HepG2 (cell line): Measurements from ENCODE around the gene TADA3. TPM values are rescaled to one million over a fixed set of nuclear protein-coding genes. Genes with fewer than 3 reads are reported as not detected.

Experiments used
- ARID2 ChIP-seq: sonication (generic); formaldehyde crosslinking; IDR thresholded peaks from 2 replicates; pipeline ENCODE4 v1.8.1; 2022; ENCODE audit warnings: mild to moderate bottlenecking, missing genetic modification reagents, borderline replicate concordance
- NR2F6 ChIP-seq, 2 experiments: IDR thresholded peaks; 2 replicates each; pipeline ENCODE4 v1.6.1; 2016; ENCODE audit warnings: antibody characterized with exemption in 1 of 2, mild to moderate bottlenecking in 1 of 2
- POLR2A ChIP-seq, 2 experiments: IDR thresholded peaks; 2 replicates each; pipeline ENCODE4 v1.6.1; 2011; ENCODE audit warnings: low read depth in 2 of 2, low read length in 2 of 2, mild to moderate bottlenecking in 1 of 2, moderate library complexity in 1 of 2; ENCODE audit not compliant: insufficient read depth in 1 of 2
- SMARCC2 ChIP-seq: fragments of 450-650 bp; IDR thresholded peaks from 2 replicates; pipeline ENCODE4 v1.6.1; 2017; ENCODE audit warnings: antibody characterized with exemption, mild to moderate bottlenecking
- TCF7 ChIP-seq: sonication (generic); IDR thresholded peaks from 2 replicates; pipeline ENCODE4 v1.6.1; 2016; ENCODE audit warnings: antibody characterized with exemption, low read depth
- ZFAT ChIP-seq: sonication (generic); formaldehyde crosslinking; conservative IDR thresholded peaks from 2 replicates; pipeline ENCODE4 v1.8.1; 2023; ENCODE audit warnings: missing genetic modification reagents, inconsistent platforms
- ZNF44 ChIP-seq: sonication (generic); formaldehyde crosslinking; IDR thresholded peaks from 2 replicates; pipeline ENCODE4 v1.5.1; 2020; ENCODE audit warnings: mild to moderate bottlenecking, missing genetic modification reagents
- ZNF546 ChIP-seq: sonication (generic); formaldehyde crosslinking; conservative IDR thresholded peaks from 2 replicates; pipeline ENCODE4 v1.8.1; 2023; ENCODE audit warnings: mild to moderate bottlenecking, missing genetic modification reagents
- ZNF891 ChIP-seq: sonication (generic); formaldehyde crosslinking; IDR thresholded peaks from 2 replicates; pipeline ENCODE4 v1.5.0; 2020; ENCODE audit warnings: mild to moderate bottlenecking, missing genetic modification reagents
- ZZZ3 ChIP-seq: sonication (generic); formaldehyde crosslinking; IDR thresholded peaks from 2 replicates; pipeline ENCODE4 v1.4.0; 2020; ENCODE audit warnings: missing genetic modification reagents, mild to moderate bottlenecking, borderline replicate concordance
- polyA plus RNA-seq, 8 experiments: library from polyadenylated mRNA; depleted of rRNA in 3 of 8; stranded (reverse) in 7 of 8; unstranded in 1 of 8; fragments of >200 nt; fragmentation: Illumina TruSeq in 4 of 8; extraction: Trizol in 4 of 8; gene quantifications; 2 replicates each; pipeline versions ENCODE4 v1.2.1 to v1.2.3, GENCODE V29; 2011 to 2016; ENCODE audit warnings: low read depth in 4 of 8, missing spikeins in 1 of 8, mixed read lengths in 1 of 8; ENCODE audit not compliant: insufficient read depth in 1 of 8
- total RNA-seq, 5 experiments: library from RNA; depleted of rRNA; stranded (reverse); fragments of >200 nt; fragmentation: Illumina TruSeq; extraction: Trizol; gene quantifications; 2 replicates each; pipeline ENCODE4 v1.2.3, GENCODE V29; 2016; ENCODE audit warnings: low read depth in 1 of 5
- TF ChIP-seq, protein P1 (sequence below): sonication (generic); formaldehyde crosslinking; IDR thresholded peaks from 2 replicates; pipeline ENCODE4 v1.4.0; 2020; ENCODE audit warnings: missing genetic modification reagents
- TF ChIP-seq, protein P2 (sequence below): sonication (generic); formaldehyde crosslinking; IDR thresholded peaks from 2 replicates; pipeline ENCODE4 v1.4.0; 2020; ENCODE audit warnings: mild to moderate bottlenecking, low read depth, missing genetic modification reagents
- TF ChIP-seq, protein P3 (sequence below): sonication (generic); formaldehyde crosslinking; IDR thresholded peaks from 2 replicates; pipeline ENCODE4 v1.9.0; 2021; ENCODE audit warnings: missing genetic modification reagents, borderline replicate concordance
- TF ChIP-seq, protein P4 (sequence below): sonication (generic); formaldehyde crosslinking; IDR thresholded peaks from 2 replicates; pipeline ENCODE4 v1.5.0; 2020; ENCODE audit warnings: mild to moderate bottlenecking, missing genetic modification reagents
- TF ChIP-seq, protein P5 (sequence below): sonication (generic); formaldehyde crosslinking; IDR thresholded peaks from 2 replicates; pipeline ENCODE4 v1.5.0; 2020; ENCODE audit warnings: missing genetic modification reagents
- TF ChIP-seq, protein P6 (sequence below): sonication (generic); formaldehyde crosslinking; IDR thresholded peaks from 2 replicates; pipeline ENCODE4 v1.5.0; 2020; ENCODE audit warnings: missing genetic modification reagents, mild to moderate bottlenecking, borderline replicate concordance

TADA3 gene
- total and polyA plus RNA-seq, 2 of the 13 experiments (the other 11 are each of a cell fraction or from before 2014, with no cell fraction given) = 32.1 to 37.1 TPM

DNA sequence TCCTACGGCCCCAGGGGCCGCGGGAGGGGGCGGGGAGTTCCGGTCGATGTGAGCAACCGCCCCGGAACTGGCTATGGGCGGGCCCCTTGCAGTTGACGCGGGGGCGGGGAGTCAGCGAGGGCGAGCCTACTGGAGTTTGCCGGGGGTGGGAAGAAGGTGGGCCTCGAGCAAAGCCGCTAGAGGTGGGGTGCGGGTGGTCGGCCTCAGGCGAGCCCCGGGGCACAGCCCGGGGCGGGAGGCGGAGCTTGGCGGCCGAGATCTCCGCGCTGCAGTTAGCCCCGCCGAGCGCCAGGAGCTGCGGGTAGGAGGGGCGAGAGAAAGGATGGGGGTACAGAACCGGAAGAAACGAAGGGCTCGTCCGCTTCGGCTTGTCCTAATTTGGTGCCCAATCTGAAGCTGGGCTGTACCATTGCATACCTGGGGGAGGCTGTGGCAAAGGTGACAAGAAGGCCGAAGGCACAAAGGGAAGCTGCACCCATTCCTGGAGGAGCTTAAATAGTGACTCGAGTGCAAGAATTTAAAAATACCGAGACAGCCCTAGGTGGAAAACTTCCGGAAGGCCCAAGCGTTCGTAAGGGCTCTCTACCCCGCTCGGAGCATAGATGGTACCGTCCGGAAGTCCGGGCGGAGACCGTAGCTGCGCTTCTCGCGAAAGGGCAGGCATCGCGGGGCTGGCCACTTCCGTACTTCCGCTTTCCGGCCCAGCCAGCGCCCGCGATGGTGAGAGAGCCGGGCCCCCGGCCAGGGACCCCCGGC is at the start of gene TADA3, which contains the start of gene ARPC4 (continued):
- TF ChIP-seq, protein P1, sequence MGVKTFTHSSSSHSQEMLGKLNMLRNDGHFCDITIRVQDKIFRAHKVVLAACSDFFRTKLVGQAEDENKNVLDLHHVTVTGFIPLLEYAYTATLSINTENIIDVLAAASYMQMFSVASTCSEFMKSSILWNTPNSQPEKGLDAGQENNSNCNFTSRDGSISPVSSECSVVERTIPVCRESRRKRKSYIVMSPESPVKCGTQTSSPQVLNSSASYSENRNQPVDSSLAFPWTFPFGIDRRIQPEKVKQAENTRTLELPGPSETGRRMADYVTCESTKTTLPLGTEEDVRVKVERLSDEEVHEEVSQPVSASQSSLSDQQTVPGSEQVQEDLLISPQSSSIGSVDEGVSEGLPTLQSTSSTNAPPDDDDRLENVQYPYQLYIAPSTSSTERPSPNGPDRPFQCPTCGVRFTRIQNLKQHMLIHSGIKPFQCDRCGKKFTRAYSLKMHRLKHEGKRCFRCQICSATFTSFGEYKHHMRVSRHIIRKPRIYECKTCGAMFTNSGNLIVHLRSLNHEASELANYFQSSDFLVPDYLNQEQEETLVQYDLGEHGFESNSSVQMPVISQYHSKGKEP (CRISPR knock-in tag) = no peak
- TF ChIP-seq ARID2 (CRISPR knock-in tag) (no peak), NR2F6 (IDR thresholded peaks at IDR 0.05) (no peak), NR2F6 (CRISPR knock-in tag; IDR thresholded peaks at IDR 0.05) (no peak), SMARCC2 (no peak), POLR2A (IDR thresholded peaks at IDR 0.05; ENCODE audit: insufficient read depth in 1 of 2, low read depth in 2 of 2, low read length in 2 of 2) (peak; percentile 52), ZNF891 (CRISPR knock-in tag) (no peak), ZFAT (CRISPR knock-in tag) (no peak), ZNF546 (0 out of 2 replicates have a peak, but pooled peaks have one; percentile 49), ZNF44 (CRISPR knock-in tag) (no peak), TCF7 (no peak), ZZZ3 (no peak)
- TF ChIP-seq, protein P2, sequence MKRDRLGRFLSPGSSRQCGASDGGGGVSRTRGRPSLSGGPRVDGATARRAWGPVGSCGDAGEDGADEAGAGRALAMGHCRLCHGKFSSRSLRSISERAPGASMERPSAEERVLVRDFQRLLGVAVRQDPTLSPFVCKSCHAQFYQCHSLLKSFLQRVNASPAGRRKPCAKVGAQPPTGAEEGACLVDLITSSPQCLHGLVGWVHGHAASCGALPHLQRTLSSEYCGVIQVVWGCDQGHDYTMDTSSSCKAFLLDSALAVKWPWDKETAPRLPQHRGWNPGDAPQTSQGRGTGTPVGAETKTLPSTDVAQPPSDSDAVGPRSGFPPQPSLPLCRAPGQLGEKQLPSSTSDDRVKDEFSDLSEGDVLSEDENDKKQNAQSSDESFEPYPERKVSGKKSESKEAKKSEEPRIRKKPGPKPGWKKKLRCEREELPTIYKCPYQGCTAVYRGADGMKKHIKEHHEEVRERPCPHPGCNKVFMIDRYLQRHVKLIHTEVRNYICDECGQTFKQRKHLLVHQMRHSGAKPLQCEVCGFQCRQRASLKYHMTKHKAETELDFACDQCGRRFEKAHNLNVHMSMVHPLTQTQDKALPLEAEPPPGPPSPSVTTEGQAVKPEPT (CRISPR knock-in tag) = no peak
- TF ChIP-seq, protein P3, sequence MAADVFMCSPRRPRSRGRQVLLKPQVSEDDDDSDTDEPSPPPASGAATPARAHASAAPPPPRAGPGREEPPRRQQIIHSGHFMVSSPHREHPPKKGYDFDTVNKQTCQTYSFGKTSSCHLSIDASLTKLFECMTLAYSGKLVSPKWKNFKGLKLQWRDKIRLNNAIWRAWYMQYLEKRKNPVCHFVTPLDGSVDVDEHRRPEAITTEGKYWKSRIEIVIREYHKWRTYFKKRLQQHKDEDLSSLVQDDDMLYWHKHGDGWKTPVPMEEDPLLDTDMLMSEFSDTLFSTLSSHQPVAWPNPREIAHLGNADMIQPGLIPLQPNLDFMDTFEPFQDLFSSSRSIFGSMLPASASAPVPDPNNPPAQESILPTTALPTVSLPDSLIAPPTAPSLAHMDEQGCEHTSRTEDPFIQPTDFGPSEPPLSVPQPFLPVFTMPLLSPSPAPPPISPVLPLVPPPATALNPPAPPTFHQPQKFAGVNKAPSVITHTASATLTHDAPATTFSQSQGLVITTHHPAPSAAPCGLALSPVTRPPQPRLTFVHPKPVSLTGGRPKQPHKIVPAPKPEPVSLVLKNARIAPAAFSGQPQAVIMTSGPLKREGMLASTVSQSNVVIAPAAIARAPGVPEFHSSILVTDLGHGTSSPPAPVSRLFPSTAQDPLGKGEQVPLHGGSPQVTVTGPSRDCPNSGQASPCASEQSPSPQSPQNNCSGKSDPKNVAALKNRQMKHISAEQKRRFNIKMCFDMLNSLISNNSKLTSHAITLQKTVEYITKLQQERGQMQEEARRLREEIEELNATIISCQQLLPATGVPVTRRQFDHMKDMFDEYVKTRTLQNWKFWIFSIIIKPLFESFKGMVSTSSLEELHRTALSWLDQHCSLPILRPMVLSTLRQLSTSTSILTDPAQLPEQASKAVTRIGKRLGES = no peak
- TF ChIP-seq, protein P4, sequence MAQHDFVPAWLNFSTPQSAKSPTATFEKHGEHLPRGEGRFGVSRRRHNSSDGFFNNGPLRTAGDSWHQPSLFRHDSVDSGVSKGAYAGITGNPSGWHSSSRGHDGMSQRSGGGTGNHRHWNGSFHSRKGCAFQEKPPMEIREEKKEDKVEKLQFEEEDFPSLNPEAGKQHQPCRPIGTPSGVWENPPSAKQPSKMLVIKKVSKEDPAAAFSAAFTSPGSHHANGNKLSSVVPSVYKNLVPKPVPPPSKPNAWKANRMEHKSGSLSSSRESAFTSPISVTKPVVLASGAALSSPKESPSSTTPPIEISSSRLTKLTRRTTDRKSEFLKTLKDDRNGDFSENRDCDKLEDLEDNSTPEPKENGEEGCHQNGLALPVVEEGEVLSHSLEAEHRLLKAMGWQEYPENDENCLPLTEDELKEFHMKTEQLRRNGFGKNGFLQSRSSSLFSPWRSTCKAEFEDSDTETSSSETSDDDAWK (CRISPR knock-in tag) = no peak
- TF ChIP-seq, protein P5, sequence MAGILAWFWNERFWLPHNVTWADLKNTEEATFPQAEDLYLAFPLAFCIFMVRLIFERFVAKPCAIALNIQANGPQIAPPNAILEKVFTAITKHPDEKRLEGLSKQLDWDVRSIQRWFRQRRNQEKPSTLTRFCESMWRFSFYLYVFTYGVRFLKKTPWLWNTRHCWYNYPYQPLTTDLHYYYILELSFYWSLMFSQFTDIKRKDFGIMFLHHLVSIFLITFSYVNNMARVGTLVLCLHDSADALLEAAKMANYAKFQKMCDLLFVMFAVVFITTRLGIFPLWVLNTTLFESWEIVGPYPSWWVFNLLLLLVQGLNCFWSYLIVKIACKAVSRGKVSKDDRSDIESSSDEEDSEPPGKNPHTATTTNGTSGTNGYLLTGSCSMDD (CRISPR knock-in tag) = no peak
- TF ChIP-seq, protein P6, sequence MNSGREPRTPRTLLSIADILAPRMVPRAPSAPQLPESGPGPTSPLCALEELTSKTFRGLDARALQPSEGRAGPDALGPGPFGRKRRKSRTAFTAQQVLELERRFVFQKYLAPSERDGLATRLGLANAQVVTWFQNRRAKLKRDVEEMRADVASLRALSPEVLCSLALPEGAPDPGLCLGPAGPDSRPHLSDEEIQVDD (CRISPR knock-in tag) = no peak
